CD4-positive, CD25-positive, alpha-beta regulatory T cell (primary cell): Measurements from ENCODE around the gene LDLR. TPM values are rescaled to one million over a fixed set of nuclear protein-coding genes. Genes with fewer than 3 reads are reported as not detected.
"Not testable (repeated sequence)": the region's sequence is repeated elsewhere in the genome, so short reads cannot be mapped to it uniquely, and the experiment has no call there.

Experiments used
- ATAC-seq, 2 donors: fragments of 150-1000 bp; cut with Tn5 transposase; one replicate each; pipeline ENCODE4 v1.10.0; 2021; ENCODE audit warnings: low read depth in 2 of 2, moderate number of reproducible peaks in 2 of 2, moderate library complexity in 1 of 2
- DNase-seq, 3 donors: peaks; one replicate each; pipeline versions ENCODE4 v3.0.0 to v3.0.0-alpha.2; 2012 to 2022; ENCODE audit warnings: mixed read lengths in 1 of 3
- H3K27ac ChIP-seq: one replicate; pipeline ENCODE4 v1.7.0; 2013; ENCODE audit warnings: mild to moderate bottlenecking, low read length; ENCODE audit not compliant: insufficient read depth, poor library complexity, severe bottlenecking
- H3K27me3 ChIP-seq: one replicate; pipeline ENCODE4 v1.7.0; 2013; ENCODE audit warnings: low read length; ENCODE audit not compliant: control insufficient read depth, insufficient read depth
- H3K36me3 ChIP-seq: one replicate; pipeline ENCODE4 v1.7.0; 2013; ENCODE audit warnings: mild to moderate bottlenecking, low read length, moderate library complexity; ENCODE audit not compliant: control insufficient read depth, insufficient read depth
- H3K4me1 ChIP-seq: 2 replicates; pipeline ENCODE4 v1.7.0; 2013; ENCODE audit warnings: mild to moderate bottlenecking, low read length; ENCODE audit not compliant: insufficient read depth, control insufficient read depth, poor library complexity, severe bottlenecking
- H3K4me3 ChIP-seq: one replicate; pipeline ENCODE4 v1.7.0; 2013; ENCODE audit warnings: low read depth, mild to moderate bottlenecking, low read length, moderate library complexity
- H3K9me3 ChIP-seq, 2 experiments: 1 replicate in 1 of 2; 2 replicates in 1 of 2; pipeline ENCODE4 v1.7.0; 2013; ENCODE audit warnings: low read length in 2 of 2, mild to moderate bottlenecking in 1 of 2, moderate library complexity in 1 of 2; ENCODE audit not compliant: control insufficient read depth in 2 of 2
- H3K27ac Mint-ChIP-seq, 3 donors: one replicate each; pipeline ENCODE4 v1.8.0; 2020 to 2022; ENCODE audit warnings: mild to moderate bottlenecking in 3 of 3, mixed read lengths in 3 of 3, moderate library complexity in 2 of 3
- H3K27me3 Mint-ChIP-seq: one replicate; pipeline ENCODE4 v1.8.0; 2022; ENCODE audit warnings: mild to moderate bottlenecking, mixed read lengths
- H3K36me3 Mint-ChIP-seq: one replicate; pipeline ENCODE4 v1.8.0; 2020; ENCODE audit warnings: mixed read lengths
- H3K4me1 Mint-ChIP-seq, 4 donors: one replicate each; pipeline ENCODE4 v1.8.0; 2020 to 2022; ENCODE audit warnings: mixed read lengths in 4 of 4, mild to moderate bottlenecking in 1 of 4
- H3K4me3 Mint-ChIP-seq, 4 donors: one replicate each; pipeline ENCODE4 v1.8.0; 2020 to 2022; ENCODE audit warnings: mild to moderate bottlenecking in 4 of 4, mixed read lengths in 4 of 4, moderate library complexity in 3 of 4
- H3K9me3 Mint-ChIP-seq, 7 donors: one replicate each; pipeline ENCODE4 v1.8.0; 2020 to 2022; ENCODE audit warnings: mixed read lengths in 7 of 7, mild to moderate bottlenecking in 3 of 7, moderate library complexity in 2 of 7
- polyA plus RNA-seq, 4 donors: library from polyadenylated mRNA; unstranded; fragments of 300-500 nt; fragmentation: Illumina TruSeq; gene quantifications; one replicate each; pipeline ENCODE4 v1.2.3, GENCODE V29; 2021
- total RNA-seq: library from RNA; stranded (reverse); gene quantifications from one replicate; pipeline ENCODE4 v1.2.3, GENCODE V29; 2022

LDLR gene
- total and polyA plus RNA-seq, 5 donors from 2014 or later = 5.1 to 108 (median 11.8) TPM

DNA sequence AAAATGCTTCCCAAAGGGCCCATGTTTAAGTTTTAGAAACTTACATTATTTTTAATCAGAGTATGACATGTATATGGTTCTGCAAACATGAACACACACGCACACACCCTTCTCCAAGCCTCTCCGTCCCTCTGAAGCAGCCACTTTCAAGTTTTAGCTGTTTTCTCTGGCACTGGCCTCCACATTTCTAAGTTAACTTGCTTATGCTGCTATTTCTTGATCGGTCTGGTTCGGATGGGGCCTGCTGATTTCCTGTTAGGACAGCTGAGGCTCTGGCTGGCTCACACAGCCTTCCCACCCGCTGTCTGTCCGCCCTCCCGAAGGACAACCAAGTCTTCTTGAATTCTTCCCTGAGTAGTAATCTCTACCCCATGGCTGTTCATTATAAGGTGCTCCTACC is 61.9 kb downstream of the LDLR start:
- no peaks in the 10 kb centered on the region for H3K27me3 ChIP-seq
- ATAC-seq (no peak), DNase-seq (no peak)
- peaks cover 14% of the 10 kb centered on the region for H3K4me1 ChIP-seq
- no peaks in the 10 kb centered on the region for H3K36me3 ChIP-seq
- Mint-ChIP-seq H3K27ac (peak overlapping the region in 1 of 3 donors; percentile 14), H3K27me3 (peaks cover 5% of the 10 kb centered on the region), H3K36me3 (peaks cover under 1% of the 10 kb centered on the region), H3K4me3 (peak overlapping the region in 1 of 4 donors; percentile 32), H3K4me1 (peaks cover 0 to 22% (median 12%) of the 10 kb centered on the region in 4 donors), H3K9me3 (no peaks in the 10 kb centered on the region)
- H3K27ac ChIP-seq = no peak overlapping the region
- H3K4me3 ChIP-seq = no peak overlapping the region
- no peaks in the 10 kb centered on the region for H3K9me3 ChIP-seq

DNA sequence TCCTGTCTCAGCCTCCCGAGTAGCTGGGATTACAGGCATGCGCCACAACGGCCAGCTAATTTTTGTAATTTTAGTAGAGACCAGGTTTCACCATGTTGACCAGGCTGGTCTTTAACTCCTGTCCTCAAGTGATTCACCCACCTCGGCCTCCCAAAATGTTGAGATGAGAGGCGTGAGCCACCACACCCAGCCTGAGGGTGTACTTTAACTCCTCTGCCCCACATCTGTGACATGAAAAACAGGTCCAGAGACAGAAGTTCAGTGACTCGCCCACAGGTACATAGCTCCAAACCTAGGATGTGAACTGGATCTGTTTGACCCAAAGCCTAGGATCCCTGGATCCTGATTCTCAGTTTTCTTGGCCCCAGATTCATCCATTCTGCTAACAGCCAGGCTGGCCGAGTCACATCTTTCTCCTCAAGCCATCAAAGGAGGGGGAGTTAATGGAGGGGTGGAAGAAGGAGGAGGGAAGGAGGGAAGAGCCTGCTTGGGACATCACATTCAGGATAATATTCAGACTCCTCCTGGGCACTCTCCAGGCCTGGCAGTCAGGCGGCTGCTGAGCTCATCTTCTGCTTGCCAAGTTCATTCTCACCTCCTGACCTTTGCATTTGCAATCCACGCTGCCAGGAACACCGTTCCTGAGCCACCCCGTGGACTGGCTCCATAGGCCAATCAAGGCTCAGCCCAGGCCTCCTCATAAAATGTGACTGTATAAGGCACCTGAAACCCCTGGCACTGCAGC is 63.2 kb downstream of the LDLR start:
- H3K9me3 Mint-ChIP-seq = no peaks in the 10 kb centered on the region
- Histone ChIP-seq H3K4me3 (no peak overlapping the region), H3K36me3 (no peaks in the 10 kb centered on the region), H3K4me1 (peaks cover 16% of the 10 kb centered on the region), H3K27ac (no peak overlapping the region), H3K9me3 (no peaks in the 10 kb centered on the region), H3K27me3 (no peaks in the 10 kb centered on the region)
- peak overlapping the region in 1 of 4 donors; percentile 27 for H3K4me3 Mint-ChIP-seq
- H3K4me1 Mint-ChIP-seq = peaks cover 0 to 24% (median 12%) of the 10 kb centered on the region in 4 donors
- no peak for ATAC-seq
- peak overlapping the region in 1 of 3 donors; percentile 62 for H3K27ac Mint-ChIP-seq
- H3K27me3 Mint-ChIP-seq = peaks cover 5% of the 10 kb centered on the region
- H3K36me3 Mint-ChIP-seq = no peaks in the 10 kb centered on the region
- no peak for DNase-seq

GRCh38 chr19:11154683-11155047 is 65.4 kb downstream of the LDLR start:
- Histone ChIP-seq H3K4me1 (peaks cover 16% of the 10 kb centered on the region), H3K36me3 (no peaks in the 10 kb centered on the region), H3K27me3 (no peaks in the 10 kb centered on the region), H3K27ac (no peak overlapping the region), H3K9me3 (no peaks in the 10 kb centered on the region), H3K4me3 (no peak overlapping the region)
- Mint-ChIP-seq H3K9me3 (no peaks in the 10 kb centered on the region), H3K4me3 (peak overlapping the region; percentile 90 to 97 (median 91)), H3K27me3 (peaks cover 5% of the 10 kb centered on the region), H3K36me3 (no peaks in the 10 kb centered on the region), H3K4me1 (peaks cover 0 to 24% (median 12%) of the 10 kb centered on the region in 4 donors), H3K27ac (peak overlapping the region in 2 of 3 donors; percentile 52 to 84)
- DNase-seq (no peak), ATAC-seq (no peak)

DNA sequence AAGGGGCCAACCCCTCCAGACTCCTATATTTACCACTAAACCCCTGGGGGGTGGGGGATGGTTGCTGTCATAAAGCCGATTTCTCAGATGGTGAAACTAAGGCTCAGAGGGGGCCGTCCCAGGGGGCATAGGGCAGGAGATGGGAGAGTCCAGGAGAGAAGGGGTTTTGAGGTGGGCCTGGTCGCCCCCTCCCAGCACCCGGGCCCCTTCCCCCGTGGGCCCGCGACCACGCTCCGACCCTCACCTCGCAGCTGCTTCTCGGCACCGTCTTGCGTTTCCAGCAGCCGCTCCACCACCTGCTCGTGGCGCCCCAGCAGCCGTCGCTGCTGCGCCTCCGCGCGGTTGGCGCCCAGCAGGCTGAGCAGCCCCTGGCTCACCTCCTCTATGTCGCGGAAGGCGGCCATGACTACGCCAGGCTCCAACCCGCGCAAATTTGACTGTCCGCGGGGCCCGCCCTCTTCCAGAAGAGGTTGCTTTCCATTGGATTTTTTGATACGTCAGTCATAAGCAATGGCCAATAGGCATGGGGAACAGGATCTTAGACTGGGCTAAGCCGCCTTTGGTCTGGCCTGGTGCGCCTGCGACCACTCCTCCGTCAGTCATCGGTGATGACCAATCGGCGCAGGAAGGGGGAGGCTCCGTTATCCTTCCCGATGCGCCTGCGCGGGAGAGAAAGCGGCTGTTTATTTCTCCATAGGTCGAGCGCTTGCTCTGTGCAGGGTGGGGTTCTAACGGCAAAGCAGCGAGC is 66.3 kb downstream of the LDLR start, which contains the start of gene SPC24:
SPC24 (minus strand) TSS at position 410 of the 748 bp plus-strand sequence; CDS start at position 404, 6 bp downstream.
- Histone ChIP-seq H3K36me3 (no peaks in the 10 kb centered on the region), H3K27me3 (no peaks in the 10 kb centered on the region), H3K4me3 (peak within 1 kb of the TSS; percentile 88), H3K4me1 (peaks cover 16% of the 10 kb centered on the region), H3K9me3 (no peaks in the 10 kb centered on the region), H3K27ac (peak within 1 kb of the TSS; percentile 66)
- Mint-ChIP-seq H3K27ac (peak within 1 kb of the TSS; percentile 52 to 90 (median 86)), H3K4me3 (peak within 1 kb of the TSS; percentile 90 to 97 (median 91)), H3K27me3 (peaks cover 5% of the 10 kb centered on the region), H3K4me1 (peaks cover 0 to 24% (median 12%) of the 10 kb centered on the region in 4 donors), H3K36me3 (no peaks in the 10 kb centered on the region), H3K9me3 (no peaks in the 10 kb centered on the region)
- ATAC-seq = peak; percentile 97 to 98
- peak; percentile 87 to 98 (median 92) for DNase-seq

DNA sequence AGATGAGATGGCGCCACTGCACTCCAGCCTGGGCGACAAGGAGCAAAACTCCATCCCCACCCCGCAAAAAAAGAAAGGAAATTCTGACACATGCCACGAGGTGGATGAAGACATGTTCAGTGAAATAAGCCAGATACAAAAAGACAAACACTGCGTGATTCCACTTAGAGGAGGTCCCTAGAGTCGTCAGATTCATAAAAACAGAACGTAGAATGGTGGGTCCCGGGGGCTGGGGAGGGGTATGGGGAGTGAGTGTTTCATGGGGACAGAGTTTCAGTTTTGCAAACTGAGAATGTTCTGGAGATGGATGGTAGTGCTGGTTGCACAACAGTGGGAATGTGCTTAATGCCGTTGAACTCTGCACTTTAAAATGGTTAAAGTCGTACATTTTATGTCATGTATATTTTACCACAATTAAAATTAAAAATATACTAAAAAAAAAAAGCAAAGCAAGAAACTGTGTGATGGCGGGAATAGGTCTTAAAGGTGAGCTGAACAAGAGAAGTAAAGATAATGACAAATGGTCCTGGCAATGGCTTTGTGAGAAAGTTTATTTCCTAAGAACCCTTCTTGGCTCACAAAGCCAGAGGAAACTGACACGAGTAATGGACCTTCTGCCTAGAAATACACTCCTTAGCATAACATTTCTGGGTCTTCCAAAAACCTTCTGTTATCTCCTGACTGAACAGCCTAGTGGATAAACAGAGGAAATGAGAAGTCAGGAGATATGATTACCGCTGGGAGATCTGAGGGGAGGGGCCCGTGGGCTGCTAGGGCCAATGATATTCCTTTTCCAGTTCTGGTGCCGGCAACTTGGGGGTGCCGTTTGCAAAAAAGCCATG is 70.6 kb downstream of the LDLR start:
- Histone ChIP-seq H3K9me3 (no peaks in the 10 kb centered on the region), H3K27me3 (no peaks in the 10 kb centered on the region), H3K4me3 (no peak overlapping the region), H3K27ac (no peak overlapping the region), H3K36me3 (no peaks in the 10 kb centered on the region), H3K4me1 (peaks cover 12% of the 10 kb centered on the region)
- Mint-ChIP-seq H3K9me3 (no peaks in the 10 kb centered on the region), H3K4me3 (peak overlapping the region in 1 of 4 donors; percentile 38), H3K27me3 (peaks cover 5% of the 10 kb centered on the region), H3K4me1 (peaks cover 0 to 12% (median 6%) of the 10 kb centered on the region in 4 donors), H3K36me3 (no peaks in the 10 kb centered on the region), H3K27ac (no peak overlapping the region)
- DNase-seq (no peak), ATAC-seq (no peak)

GRCh38 chr19:11160440-11160768 is 71.1 kb downstream of the LDLR start:
- H3K9me3 ChIP-seq, H3K4me1 ChIP-seq, H3K27me3 ChIP-seq, H3K27ac ChIP-seq, H3K36me3 Mint-ChIP-seq, DNase-seq, H3K27me3 Mint-ChIP-seq, ATAC-seq, H3K4me3 Mint-ChIP-seq, H3K4me3 ChIP-seq, H3K9me3 Mint-ChIP-seq, H3K27ac Mint-ChIP-seq, H3K36me3 ChIP-seq: not testable (repeated sequence)
- peaks cover 0 to 10% (median 4%) of the 10 kb centered on the region in 4 donors for H3K4me1 Mint-ChIP-seq

- Mint-ChIP-seq H3K27me3 (peaks cover 6% of the 10 kb centered on the region), H3K4me1 (no peaks in the 10 kb centered on the region), H3K9me3 (peaks cover 0 to 2% (median 0%) of the 10 kb centered on the region in 7 donors), H3K27ac (peak overlapping the region in 1 of 3 donors; percentile 38), H3K4me3 (no peak overlapping the region), H3K36me3 (no peaks in the 10 kb centered on the region)
- Histone ChIP-seq H3K36me3 (no peaks in the 10 kb centered on the region), H3K9me3 (no peaks in the 10 kb centered on the region), H3K27ac (no peak overlapping the region), H3K4me3 (no peak overlapping the region), H3K4me1 (no peaks in the 10 kb centered on the region), H3K27me3 (no peaks in the 10 kb centered on the region)
- no peak for ATAC-seq
- DNase-seq = no peak
These were observed 75.0 kb downstream of the LDLR start for GRCh38 chr19:11164296-11164695.
